Measurements from ENCODE around the gene ONECUT3.

The ONECUT3 gene

GRCh38 chr19:1766800-1767352, 13.6 kb downstream of the ONECUT3 start:
- Histone ChIP-seq H3K9me3 (ENCODE audit: insufficient read depth, low read depth, low read length) (peaks cover 20% of the 10 kb centered on the region), H3K27ac (ENCODE audit: low read depth, low read length) (no peak overlapping the region), H3K79me2 (ENCODE audit: control insufficient read depth, insufficient read depth, low read length, poor library complexity) (no peaks in the 10 kb centered on the region), H2AK5ac (ENCODE audit: low read length) (no peak overlapping the region), H3K9ac (ENCODE audit: low read length) (no peak overlapping the region), H3K4ac (ENCODE audit: low read depth, low read length) (no peak overlapping the region), H2BK120ac (ENCODE audit: insufficient read depth, low read length, poor library complexity) (no peak overlapping the region), H2BK5ac (ENCODE audit: low read depth, low read length, poor library complexity) (no peak overlapping the region), H3K4me3 (ENCODE audit: low read depth, low read length) (no peak overlapping the region), H2BK12ac (ENCODE audit: low read length) (no peak overlapping the region), H3K4me2 (ENCODE audit: low read length) (no peak overlapping the region), H3K79me1 (ENCODE audit: low read length) (no peaks in the 10 kb centered on the region), H2AFZ (ENCODE audit: insufficient read depth, low read length, poor library complexity) (no peak overlapping the region), H3K18ac (ENCODE audit: low read length) (no peak overlapping the region), H4K8ac (ENCODE audit: low read depth, low read length) (no peak overlapping the region), H3K27me3 (ENCODE audit: insufficient read depth, low read length) (peaks cover 66% of the 10 kb centered on the region), H3K36me3 (ENCODE audit: control insufficient read depth in 1 of 2, insufficient read depth in 2 of 2, low read length in 2 of 2) (no peaks in the 10 kb centered on the region), H3K23ac (ENCODE audit: low read length) (no peak overlapping the region), H4K91ac (ENCODE audit: low read depth, low read length) (no peak overlapping the region), H3K4me1 (ENCODE audit: control insufficient read depth in 1 of 2, insufficient read depth in 2 of 2, low read length in 2 of 2) (no peaks in the 10 kb centered on the region), H4K12ac (ENCODE audit: low read depth, low read length) (no peak overlapping the region), H3K14ac (ENCODE audit: low read length) (no peak overlapping the region)
- WGBS (ENCODE audit: extremely low coverage, insufficient coverage, insufficient read length) = no CpG with 5 or more reads among the region's 10 CpGs
- no peak for DNase-seq

- no peak overlapping the region for H2AK5ac ChIP-seq (ENCODE audit: low read length)
- H3K4me3 ChIP-seq (ENCODE audit: low read depth, low read length) = no peak overlapping the region
- no peak overlapping the region for H3K18ac ChIP-seq (ENCODE audit: low read length)
- H3K9ac ChIP-seq (ENCODE audit: low read length) = no peak overlapping the region
- H3K23ac ChIP-seq (ENCODE audit: low read length) = no peak overlapping the region
- WGBS (ENCODE audit: extremely low coverage, insufficient coverage, insufficient read length) = no CpG with 5 or more reads among the region's 21 CpGs
- H3K27me3 ChIP-seq (ENCODE audit: insufficient read depth, low read length) = peaks cover 60% of the 10 kb centered on the region
- H4K91ac ChIP-seq (ENCODE audit: low read depth, low read length) = no peak overlapping the region
- peak in 1 of 2 donors; percentile 54 for DNase-seq
- H3K36me3 ChIP-seq (ENCODE audit: control insufficient read depth in 1 of 2, insufficient read depth in 2 of 2, low read length in 2 of 2) = no peaks in the 10 kb centered on the region
- no peak overlapping the region for H3K27ac ChIP-seq (ENCODE audit: low read depth, low read length)
- H3K79me1 ChIP-seq (ENCODE audit: low read length) = no peaks in the 10 kb centered on the region
- no peak overlapping the region for H2AFZ ChIP-seq (ENCODE audit: insufficient read depth, low read length, poor library complexity)
- no peak overlapping the region for H4K8ac ChIP-seq (ENCODE audit: low read depth, low read length)
- H2BK12ac ChIP-seq (ENCODE audit: low read length) = no peak overlapping the region
- H2BK5ac ChIP-seq (ENCODE audit: low read depth, low read length, poor library complexity) = no peak overlapping the region
- H3K79me2 ChIP-seq (ENCODE audit: control insufficient read depth, insufficient read depth, low read length, poor library complexity) = no peaks in the 10 kb centered on the region
- no peak overlapping the region for H2BK120ac ChIP-seq (ENCODE audit: insufficient read depth, low read length, poor library complexity)
- no peaks in the 10 kb centered on the region for H3K4me1 ChIP-seq (ENCODE audit: control insufficient read depth in 1 of 2, insufficient read depth in 2 of 2, low read length in 2 of 2)
- no peak overlapping the region for H3K4me2 ChIP-seq (ENCODE audit: low read length)
- no peak overlapping the region for H4K12ac ChIP-seq (ENCODE audit: low read depth, low read length)
- no peak overlapping the region for H3K14ac ChIP-seq (ENCODE audit: low read length)
- H3K4ac ChIP-seq (ENCODE audit: low read depth, low read length) = no peak overlapping the region
- H3K9me3 ChIP-seq (ENCODE audit: insufficient read depth, low read depth, low read length) = peaks cover 20% of the 10 kb centered on the region
Observed at GRCh38 chr19:1767464-1767933, 14.2 kb downstream of the ONECUT3 start.

DNA sequence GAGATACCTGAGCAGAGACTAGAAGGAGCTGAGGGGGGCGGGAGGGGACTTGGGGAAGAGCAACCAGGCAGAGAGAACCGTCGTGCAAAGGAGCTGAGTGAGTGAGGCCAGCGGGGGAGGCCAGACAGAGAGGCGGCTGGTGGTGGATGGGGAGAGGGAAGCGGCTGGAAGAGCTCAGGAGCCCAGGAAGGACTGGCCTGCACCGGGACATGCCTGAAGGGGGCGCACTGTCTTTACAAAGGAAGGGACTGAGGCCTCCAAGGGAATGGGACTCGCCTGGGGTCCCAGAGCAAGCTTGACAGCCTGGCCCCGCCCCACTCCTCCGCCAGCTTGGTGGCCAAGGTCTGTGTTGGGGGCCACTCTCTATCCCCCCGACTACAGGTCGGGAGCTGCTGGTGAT, 14.9 kb downstream of the ONECUT3 start:
- Histone ChIP-seq H2BK5ac (ENCODE audit: low read depth, low read length, poor library complexity) (no peak overlapping the region), H3K4me1 (ENCODE audit: control insufficient read depth in 1 of 2, insufficient read depth in 2 of 2, low read length in 2 of 2) (no peaks in the 10 kb centered on the region), H4K8ac (ENCODE audit: low read depth, low read length) (no peak overlapping the region), H3K14ac (ENCODE audit: low read length) (no peak overlapping the region), H3K9me3 (ENCODE audit: insufficient read depth, low read depth, low read length) (peaks cover 20% of the 10 kb centered on the region), H3K36me3 (ENCODE audit: control insufficient read depth in 1 of 2, insufficient read depth in 2 of 2, low read length in 2 of 2) (no peaks in the 10 kb centered on the region), H3K79me1 (ENCODE audit: low read length) (no peaks in the 10 kb centered on the region), H2AK5ac (ENCODE audit: low read length) (no peak overlapping the region), H4K12ac (ENCODE audit: low read depth, low read length) (no peak overlapping the region), H3K18ac (ENCODE audit: low read length) (no peak overlapping the region), H3K27me3 (ENCODE audit: insufficient read depth, low read length) (peaks cover 57% of the 10 kb centered on the region), H3K27ac (ENCODE audit: low read depth, low read length) (no peak overlapping the region), H3K9ac (ENCODE audit: low read length) (no peak overlapping the region), H2AFZ (ENCODE audit: insufficient read depth, low read length, poor library complexity) (no peak overlapping the region), H3K79me2 (ENCODE audit: control insufficient read depth, insufficient read depth, low read length, poor library complexity) (no peaks in the 10 kb centered on the region), H3K4me3 (ENCODE audit: low read depth, low read length) (no peak overlapping the region), H3K4me2 (ENCODE audit: low read length) (no peak overlapping the region), H4K91ac (ENCODE audit: low read depth, low read length) (no peak overlapping the region), H3K4ac (ENCODE audit: low read depth, low read length) (no peak overlapping the region), H2BK12ac (ENCODE audit: low read length) (no peak overlapping the region), H3K23ac (ENCODE audit: low read length) (no peak overlapping the region), H2BK120ac (ENCODE audit: insufficient read depth, low read length, poor library complexity) (no peak overlapping the region)
- WGBS (ENCODE audit: extremely low coverage, insufficient coverage, insufficient read length) = no CpG with 5 or more reads among the region's 13 CpGs
- DNase-seq = no peak

- Histone ChIP-seq H3K79me1 (ENCODE audit: low read length) (no peaks in the 10 kb centered on the region), H3K36me3 (ENCODE audit: control insufficient read depth in 1 of 2, insufficient read depth in 2 of 2, low read length in 2 of 2) (no peaks in the 10 kb centered on the region), H3K4ac (ENCODE audit: low read depth, low read length) (no peak overlapping the region), H2AK5ac (ENCODE audit: low read length) (no peak overlapping the region), H3K9me3 (ENCODE audit: insufficient read depth, low read depth, low read length) (peaks cover 20% of the 10 kb centered on the region), H3K27me3 (ENCODE audit: insufficient read depth, low read length) (peaks cover 54% of the 10 kb centered on the region), H2BK120ac (ENCODE audit: insufficient read depth, low read length, poor library complexity) (no peak overlapping the region), H3K14ac (ENCODE audit: low read length) (no peak overlapping the region), H3K4me1 (ENCODE audit: control insufficient read depth in 1 of 2, insufficient read depth in 2 of 2, low read length in 2 of 2) (no peaks in the 10 kb centered on the region), H3K79me2 (ENCODE audit: control insufficient read depth, insufficient read depth, low read length, poor library complexity) (no peaks in the 10 kb centered on the region), H3K23ac (ENCODE audit: low read length) (no peak overlapping the region), H3K18ac (ENCODE audit: low read length) (no peak overlapping the region), H3K4me3 (ENCODE audit: low read depth, low read length) (peak overlapping the region; percentile 35), H3K9ac (ENCODE audit: low read length) (no peak overlapping the region), H3K4me2 (ENCODE audit: low read length) (no peak overlapping the region), H4K12ac (ENCODE audit: low read depth, low read length) (no peak overlapping the region), H4K91ac (ENCODE audit: low read depth, low read length) (no peak overlapping the region), H3K27ac (ENCODE audit: low read depth, low read length) (no peak overlapping the region), H4K8ac (ENCODE audit: low read depth, low read length) (no peak overlapping the region), H2BK5ac (ENCODE audit: low read depth, low read length, poor library complexity) (no peak overlapping the region), H2AFZ (ENCODE audit: insufficient read depth, low read length, poor library complexity) (no peak overlapping the region), H2BK12ac (ENCODE audit: low read length) (no peak overlapping the region)
- no CpG with 5 or more reads among the region's 9 CpGs for WGBS (ENCODE audit: extremely low coverage, insufficient coverage, insufficient read length)
- DNase-seq = no peak
Observed at GRCh38 chr19:1768918-1769644, 15.8 kb downstream of the ONECUT3 start.

Data from trophoblast cell (in vitro differentiated cells and primary cell).